Measurements from ENCODE around the gene SLC30A2.

GRCh38 chr1:26089125-26089524 lies 43.2 kb upstream of the SLC30A2 start:
- TF ChIP-seq, protein P1, sequence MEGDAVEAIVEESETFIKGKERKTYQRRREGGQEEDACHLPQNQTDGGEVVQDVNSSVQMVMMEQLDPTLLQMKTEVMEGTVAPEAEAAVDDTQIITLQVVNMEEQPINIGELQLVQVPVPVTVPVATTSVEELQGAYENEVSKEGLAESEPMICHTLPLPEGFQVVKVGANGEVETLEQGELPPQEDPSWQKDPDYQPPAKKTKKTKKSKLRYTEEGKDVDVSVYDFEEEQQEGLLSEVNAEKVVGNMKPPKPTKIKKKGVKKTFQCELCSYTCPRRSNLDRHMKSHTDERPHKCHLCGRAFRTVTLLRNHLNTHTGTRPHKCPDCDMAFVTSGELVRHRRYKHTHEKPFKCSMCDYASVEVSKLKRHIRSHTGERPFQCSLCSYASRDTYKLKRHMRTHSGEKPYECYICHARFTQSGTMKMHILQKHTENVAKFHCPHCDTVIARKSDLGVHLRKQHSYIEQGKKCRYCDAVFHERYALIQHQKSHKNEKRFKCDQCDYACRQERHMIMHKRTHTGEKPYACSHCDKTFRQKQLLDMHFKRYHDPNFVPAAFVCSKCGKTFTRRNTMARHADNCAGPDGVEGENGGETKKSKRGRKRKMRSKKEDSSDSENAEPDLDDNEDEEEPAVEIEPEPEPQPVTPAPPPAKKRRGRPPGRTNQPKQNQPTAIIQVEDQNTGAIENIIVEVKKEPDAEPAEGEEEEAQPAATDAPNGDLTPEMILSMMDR (IDR thresholded peaks at IDR 0.05) = no peak
- no peak for TF ChIP-seq ESRRA (IDR thresholded peaks at IDR 0.05; ENCODE audit: borderline replicate concordance, low read length)
- TF ChIP-seq POLR2A (IDR thresholded peaks at IDR 0.05; ENCODE audit: low read length) = no peak
- TF ChIP-seq USF2 (IDR thresholded peaks at IDR 0.05) = no peak
- TF ChIP-seq SREBF2 (IDR thresholded peaks at IDR 0.05) = no peak
- TF ChIP-seq PBX3 (IDR thresholded peaks at IDR 0.05) = no peak
- no peak for TF ChIP-seq ZC3H11A (IDR thresholded peaks at IDR 0.05)
- TF ChIP-seq RFX5 (IDR thresholded peaks at IDR 0.05) = no peak
- TF ChIP-seq GATA3 (IDR thresholded peaks at IDR 0.05; ENCODE audit: borderline replicate concordance) = no peak
- TF ChIP-seq TP53 (CRISPR knock-in tag; IDR thresholded peaks at IDR 0.05) = no peak
- TF ChIP-seq KDM1A (IDR thresholded peaks at IDR 0.05; ENCODE audit: low read depth) = no peak
